Activated T-cell treated with anti-CD3 and anti-CD28 coated beads for 24 hours (primary cell): ENCODE data around the gene PCBP1.
A peak's percentile ranks its signal among the peaks of the same experiment; 100 is the strongest.
"Not testable (repeated sequence)": the region's sequence is repeated elsewhere in the genome, so short reads cannot be mapped to it uniquely, and the experiment has no call there.

ENCODE experiments used
- DNase-seq: peaks from one replicate; pipeline ENCODE4 v3.0.0-alpha.2; 2020; ENCODE audit warnings: low read depth

The PCBP1 gene

DNA sequence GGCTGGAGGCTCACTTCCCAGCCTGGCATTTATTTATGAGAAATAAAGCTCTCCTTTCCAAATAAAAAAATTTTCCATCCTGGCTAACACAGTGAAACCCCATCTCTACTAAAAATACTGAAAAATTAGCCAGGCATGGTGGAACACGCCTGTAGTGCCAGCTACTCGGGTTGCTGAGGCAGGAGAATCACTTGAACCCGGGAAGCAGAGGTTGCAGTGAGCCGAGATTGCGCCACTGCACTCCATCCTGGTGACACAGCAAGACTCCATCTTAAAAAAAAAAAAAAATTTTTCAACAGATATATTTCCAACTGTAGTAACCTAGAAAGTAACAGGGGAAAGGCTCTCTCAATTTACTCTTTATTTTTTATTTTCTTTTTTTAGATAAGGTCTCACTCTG, 6.1 kb upstream of the PCBP1 start:
- DNase-seq: no peak

DNA sequence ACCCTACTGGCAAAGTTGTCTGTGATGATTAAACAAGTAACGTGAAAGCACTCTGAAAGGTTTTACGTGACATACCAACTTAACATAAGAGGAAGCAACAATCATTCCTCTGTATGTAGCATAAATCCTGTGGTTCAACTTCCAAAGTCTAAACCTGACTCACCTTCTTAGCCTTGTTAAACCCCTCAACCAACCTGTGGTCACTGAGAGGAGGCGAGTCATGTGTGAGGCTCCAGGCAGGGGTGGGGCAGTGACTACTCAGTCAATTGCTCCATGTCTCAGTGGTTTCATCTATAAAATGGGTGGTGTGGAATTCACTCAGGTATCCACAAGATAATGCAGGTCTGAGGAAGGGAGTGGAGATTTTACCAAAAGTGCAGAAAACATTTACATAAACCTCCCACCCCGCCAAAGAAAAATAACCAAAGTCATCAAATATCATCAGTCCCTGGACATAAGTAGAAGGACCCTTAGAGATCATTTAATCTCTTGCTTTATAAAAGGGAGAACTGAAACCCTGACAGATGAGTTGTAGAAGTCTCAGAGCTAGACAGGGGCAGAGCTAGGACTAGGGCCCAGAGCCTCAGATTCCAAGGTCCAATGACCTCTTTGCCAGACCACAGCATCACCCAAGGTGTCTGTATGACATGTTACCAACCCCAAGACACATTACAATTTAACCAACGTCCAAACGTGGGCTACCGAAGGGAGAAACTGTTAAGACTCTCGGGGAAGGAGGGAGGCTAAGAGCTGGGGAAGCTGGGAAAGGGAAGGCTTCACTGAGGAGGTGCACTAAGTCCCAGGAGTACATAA, 3.7 kb upstream of the PCBP1 start:
- peak; percentile 55 for DNase-seq

DNA sequence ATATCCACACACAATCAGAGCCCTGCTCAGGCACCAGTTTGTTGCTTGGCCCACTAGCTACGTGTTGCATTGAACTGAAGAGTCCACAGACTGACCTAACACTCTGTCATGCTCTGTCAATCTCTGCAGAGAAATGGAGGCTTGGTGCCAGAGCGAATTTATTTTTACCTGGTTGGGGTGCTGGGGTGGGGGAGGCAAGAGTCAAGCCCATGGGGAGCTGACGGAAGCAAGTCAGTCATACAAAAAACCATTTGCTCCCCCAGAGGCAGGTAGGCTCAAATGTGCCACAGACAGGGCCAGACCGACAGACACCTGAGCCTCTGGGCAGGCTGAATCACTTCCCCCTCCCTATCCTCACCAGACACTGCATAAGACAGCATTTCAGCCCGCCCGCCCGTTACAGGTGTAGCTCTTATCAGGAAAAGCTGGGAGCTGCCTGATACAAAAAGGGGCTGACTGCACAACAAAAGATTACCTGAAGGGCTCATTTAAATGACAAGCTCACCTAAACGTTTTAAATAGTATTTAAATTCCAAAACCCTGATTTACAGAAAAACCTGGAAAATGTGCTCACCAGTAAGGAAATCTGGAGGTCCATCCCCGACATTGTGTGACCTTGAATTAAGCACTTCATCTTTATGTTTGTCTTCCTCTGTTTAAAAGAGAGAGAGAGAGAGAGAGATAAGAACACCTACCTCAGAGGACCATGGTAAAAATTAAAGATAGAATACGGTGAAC, 2.1 kb upstream of the PCBP1 start:
- DNase-seq: peak; percentile 45

DNA sequence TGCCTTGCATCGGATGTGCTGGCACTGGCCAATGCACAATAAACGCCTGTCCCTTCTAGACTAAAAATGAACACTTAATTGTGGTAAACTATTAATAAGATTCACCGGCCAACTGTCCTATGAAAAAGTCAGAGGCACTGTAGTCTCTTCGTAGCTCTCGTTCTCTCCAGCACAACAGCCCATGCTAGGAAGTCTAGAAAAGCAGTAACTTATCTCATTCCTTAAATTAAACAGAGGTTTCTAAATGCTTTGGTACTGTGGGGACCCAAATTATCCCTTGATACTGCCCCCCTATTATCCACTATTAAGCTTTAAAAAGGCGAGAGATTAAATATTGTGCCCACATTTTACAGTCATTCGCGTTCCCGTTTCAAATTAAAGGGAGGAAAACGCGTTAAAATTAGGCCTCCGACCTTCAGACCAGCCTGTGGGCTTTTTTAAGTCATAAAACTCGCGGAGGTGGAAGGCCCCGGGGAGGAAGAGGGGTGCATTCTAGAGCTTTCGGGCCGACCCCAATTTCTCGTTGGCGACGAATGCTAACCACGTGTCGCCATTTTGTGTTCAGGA, 1.5 kb upstream of the PCBP1 start:
- no peak for DNase-seq

DNA sequence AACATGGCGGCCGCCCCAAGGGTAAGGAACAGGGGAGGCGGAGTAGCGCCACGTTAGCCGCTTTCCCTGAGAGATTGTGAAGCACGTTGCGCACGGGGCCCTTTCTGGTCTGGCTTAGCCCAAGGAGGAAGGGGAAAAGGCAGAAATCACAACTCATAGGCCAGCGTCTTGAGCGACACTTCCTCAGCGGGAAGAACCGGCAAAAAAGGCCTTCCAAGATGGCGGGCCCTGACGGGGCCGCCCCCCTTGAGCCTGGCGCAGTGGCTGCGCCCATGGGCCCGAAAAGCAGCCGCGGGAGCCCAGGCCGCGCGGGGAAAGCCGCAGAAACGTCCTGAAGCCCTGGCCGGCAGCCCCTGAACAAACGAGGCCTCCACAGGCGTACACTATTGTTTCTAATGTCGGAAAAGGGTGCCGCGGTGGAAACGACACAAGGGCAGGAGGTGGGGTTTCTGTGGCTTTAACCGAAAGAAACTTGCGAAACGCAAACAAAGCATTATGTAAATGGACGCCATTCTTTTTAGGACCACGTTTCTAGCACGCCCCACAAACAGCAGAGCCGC, 919 bp upstream of the PCBP1 start:
- peak; percentile 67 for DNase-seq

DNA sequence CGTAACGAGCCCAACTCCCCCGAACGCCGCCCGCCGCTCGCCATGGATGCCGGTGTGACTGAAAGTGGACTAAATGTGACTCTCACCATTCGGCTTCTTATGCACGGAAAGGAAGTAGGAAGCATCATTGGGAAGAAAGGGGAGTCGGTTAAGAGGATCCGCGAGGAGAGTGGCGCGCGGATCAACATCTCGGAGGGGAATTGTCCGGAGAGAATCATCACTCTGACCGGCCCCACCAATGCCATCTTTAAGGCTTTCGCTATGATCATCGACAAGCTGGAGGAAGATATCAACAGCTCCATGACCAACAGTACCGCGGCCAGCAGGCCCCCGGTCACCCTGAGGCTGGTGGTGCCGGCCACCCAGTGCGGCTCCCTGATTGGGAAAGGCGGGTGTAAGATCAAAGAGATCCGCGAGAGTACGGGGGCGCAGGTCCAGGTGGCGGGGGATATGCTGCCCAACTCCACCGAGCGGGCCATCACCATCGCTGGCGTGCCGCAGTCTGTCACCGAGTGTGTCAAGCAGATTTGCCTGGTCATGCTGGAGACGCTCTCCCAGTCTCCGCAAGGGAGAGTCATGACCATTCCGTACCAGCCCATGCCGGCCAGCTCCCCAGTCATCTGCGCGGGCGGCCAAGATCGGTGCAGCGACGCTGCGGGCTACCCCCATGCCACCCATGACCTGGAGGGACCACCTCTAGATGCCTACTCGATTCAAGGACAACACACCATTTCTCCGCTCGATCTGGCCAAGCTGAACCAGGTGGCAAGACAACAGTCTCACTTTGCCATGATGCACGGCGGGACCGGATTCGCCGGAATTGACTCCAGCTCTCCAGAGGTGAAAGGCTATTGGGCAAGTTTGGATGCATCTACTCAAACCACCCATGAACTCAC, 673 bp downstream of the PCBP1 start:
- peak; percentile 48 for DNase-seq

DNA sequence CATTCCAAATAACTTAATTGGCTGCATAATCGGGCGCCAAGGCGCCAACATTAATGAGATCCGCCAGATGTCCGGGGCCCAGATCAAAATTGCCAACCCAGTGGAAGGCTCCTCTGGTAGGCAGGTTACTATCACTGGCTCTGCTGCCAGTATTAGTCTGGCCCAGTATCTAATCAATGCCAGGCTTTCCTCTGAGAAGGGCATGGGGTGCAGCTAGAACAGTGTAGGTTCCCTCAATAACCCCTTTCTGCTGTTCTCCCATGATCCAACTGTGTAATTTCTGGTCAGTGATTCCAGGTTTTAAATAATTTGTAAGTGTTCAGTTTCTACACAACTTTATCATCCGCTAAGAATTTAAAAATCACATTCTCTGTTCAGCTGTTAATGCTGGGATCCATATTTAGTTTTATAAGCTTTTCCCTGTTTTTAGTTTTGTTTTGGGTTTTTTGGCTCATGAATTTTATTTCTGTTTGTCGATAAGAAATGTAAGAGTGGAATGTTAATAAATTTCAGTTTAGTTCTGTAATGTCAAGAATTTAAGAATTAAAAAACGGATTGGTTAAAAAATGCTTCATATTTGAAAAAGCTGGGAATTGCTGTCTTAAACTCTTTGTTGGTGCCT, 1.4 kb downstream of the PCBP1 start:
- DNase-seq: no peak

DNA sequence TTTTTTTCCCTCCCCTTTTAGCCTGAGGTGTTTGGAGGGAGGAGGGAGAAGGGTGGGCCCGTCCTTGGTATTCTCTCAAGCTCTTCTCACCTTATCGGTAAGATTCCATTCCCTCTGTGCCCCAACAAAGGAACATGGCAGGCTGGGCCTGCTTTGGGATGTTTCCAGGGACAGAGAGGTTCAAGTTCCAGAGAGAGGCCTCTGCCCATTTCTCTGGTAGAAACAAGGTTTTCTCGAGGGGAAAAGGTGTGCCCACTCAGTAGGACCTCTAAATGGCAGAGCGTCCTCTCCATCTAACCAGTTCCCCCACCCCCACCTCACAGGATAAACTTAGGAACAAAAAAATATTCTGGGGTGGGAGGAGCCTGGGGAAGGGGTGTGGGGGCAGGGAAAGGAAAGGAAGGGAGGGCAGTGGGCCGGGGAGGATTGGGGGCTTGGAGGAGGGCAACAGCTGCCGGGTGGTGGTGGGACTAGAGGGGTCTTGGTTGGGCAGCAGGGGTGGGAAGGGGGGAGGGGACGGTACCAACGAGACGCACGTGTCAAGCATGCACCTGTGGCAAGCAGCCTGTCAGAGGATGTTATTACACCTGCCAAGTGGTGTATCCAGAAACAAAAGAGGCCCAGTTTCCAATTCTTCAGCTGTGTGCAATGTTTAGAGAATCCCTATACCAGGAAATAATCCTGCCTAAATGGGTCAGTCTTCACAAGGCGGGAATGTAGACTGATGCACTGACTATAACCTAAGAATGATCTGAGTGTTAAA, 2.1 kb downstream of the PCBP1 start:
- DNase-seq: peak; percentile 44

DNA sequence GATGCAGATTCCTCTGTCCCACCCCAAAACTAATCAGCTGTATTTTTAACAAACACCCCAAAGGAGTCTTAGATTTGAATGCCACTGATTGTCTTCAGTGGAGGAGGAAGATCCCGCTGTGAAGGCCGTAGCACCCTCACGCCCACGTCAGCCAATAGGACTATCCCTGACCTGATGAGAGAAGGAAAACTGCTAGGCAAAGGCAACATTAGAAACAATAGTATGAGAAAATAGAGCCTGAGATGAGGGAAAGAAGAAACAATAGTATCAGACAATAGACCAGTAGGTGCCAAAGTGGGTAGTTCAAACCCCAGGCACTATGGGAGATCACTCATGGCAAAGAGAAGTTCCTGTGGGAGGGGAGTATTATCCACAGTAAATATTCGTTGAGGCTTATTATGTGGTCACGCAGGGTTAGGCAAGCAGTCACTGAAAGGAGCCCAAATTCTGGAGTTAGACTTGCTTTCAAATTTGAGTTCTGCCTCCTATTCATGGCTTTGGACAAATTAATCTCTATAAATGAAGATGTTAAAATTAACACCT, 2.8 kb downstream of the PCBP1 start:
- no peak for DNase-seq

DNA sequence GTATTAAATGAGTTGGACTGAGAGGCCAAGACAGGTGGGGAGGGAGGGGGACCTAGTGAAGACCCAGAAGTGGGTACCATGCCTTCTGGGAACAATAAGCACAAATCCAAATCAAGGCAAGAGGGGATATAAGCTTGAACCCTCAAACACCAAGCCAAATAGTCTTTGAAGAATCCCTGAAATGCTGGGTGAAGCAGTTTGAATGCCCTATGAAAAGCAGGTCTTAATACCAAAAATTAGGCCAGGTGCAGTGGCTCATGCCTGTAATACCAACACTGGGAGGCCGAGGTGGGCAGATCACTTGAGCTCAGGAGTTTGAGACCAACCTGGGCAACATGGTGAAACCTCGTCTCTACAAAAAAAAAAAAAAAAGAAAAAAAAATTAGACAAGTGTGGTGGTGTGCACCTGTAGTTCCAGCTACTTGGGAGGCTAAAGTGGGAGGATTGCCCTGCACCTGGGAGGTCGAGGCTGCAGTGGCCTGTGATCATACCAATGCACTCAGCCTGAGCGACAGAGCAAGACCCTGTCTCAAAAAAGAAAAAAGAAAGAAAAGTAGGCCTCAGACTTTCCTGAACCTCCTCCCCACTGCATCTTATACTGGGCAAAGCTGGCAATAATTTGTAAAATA, 3.5 kb downstream of the PCBP1 start:
- DNase-seq: no peak

DNA sequence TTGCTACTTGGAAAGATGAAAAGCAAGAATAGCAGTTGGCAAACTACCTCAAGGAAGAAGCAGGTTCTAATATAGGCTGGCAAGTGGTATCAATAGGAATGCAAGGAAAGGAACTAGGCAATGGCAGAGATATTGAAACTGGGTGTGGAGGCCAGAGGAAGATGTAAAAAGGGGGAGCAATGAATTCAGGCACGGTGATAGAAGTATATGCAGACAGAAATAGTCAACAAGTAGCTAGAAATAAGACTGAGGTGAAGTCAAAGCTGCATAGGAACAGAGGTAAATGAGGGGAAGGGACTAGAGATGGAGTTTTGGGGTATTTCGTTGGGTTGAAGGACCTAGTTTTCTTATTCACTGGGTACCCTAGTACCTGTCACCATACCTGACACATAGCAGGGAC, 4.1 kb downstream of the PCBP1 start:
- DNase-seq: no peak

DNA sequence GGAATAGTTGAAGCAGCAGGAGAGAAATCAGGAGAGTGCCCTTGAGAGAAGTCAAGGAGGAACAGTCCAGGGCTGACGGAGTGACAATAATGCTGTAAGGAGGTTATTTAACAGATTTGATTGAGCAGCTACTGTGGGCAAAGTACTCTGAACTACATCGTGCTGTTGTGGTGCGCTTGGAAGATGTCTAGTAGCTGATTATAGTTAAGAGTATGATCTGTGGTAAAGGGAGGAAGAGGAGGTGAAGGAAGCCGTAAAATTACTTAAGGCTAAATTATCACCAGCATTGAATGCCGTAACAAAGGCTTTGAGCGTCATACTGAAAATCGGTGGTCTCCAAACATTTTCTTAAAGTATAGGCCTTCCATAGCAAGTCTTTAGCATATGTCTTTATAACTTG, 4.5 kb downstream of the PCBP1 start:
- no peak for DNase-seq

DNA sequence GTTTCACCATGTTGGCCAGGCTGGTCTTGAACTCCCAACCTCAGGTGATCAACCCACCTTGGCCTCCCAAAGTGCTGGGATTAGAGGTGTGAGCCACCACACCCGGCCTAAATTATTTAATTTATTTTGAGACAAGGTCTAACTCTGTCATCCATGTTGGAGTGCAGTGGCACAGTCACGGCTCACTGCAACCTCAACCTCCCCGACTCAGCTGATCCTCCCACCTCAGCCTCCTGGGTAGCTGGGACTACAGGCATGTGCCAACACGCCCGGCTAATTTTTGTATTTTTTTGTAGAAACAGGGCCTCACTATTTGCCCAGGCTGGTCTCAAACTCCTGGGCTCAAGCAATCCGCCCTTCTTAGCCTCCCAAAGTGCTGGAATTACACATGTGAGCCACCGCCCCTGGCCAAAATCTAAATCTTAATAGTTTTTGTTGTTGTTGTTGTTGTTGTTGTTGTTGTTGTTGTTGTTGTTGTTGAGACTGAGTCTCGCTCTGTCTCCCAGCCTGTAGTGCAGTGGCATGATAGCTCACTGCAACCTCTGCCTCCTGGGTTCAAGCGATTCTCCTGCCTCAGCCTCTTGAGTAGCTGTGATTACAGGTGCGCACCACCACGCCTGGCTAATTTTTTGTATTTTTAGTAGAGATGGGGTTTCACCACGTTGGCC, 5.4 kb downstream of the PCBP1 start:
- not testable (repeated sequence) for DNase-seq

DNA sequence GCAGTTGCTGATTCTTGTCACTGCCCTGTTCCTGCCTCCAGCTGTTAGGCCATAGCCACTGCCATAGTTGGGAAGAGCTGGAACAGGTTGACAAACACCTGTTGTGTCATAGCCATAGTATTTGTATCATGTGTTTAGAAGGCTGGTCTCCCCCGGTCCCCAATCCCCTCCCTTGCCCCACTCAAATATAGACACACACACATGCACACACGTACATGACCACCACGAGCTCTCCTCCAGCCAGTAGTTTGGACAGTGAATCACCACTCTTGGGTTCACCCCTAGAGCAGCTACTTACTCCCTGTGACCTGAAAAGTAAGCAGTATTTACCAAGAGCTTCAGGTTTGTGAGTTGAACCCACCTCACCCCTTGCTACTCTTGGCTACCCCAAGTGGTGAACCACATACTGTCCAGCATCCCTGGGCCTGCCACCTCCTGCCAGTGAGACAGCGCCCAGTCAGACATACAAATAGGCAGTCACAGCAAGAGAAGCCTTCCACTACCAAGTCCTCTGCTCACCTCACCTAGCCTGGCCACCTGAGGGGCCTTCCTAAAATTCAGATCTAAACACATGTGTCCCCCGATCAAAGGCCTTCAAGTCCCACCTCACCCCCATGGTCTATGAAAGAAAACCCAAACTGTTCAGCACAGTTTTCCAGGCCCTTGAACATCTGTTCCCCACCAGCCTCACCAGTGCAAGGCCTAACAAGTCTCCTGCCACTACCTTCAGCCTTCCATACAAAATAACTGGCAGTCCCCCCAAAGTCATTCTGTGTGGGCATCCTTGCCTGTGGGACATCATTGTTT, 7.1 kb downstream of the PCBP1 start:
- DNase-seq: no peak

DNA sequence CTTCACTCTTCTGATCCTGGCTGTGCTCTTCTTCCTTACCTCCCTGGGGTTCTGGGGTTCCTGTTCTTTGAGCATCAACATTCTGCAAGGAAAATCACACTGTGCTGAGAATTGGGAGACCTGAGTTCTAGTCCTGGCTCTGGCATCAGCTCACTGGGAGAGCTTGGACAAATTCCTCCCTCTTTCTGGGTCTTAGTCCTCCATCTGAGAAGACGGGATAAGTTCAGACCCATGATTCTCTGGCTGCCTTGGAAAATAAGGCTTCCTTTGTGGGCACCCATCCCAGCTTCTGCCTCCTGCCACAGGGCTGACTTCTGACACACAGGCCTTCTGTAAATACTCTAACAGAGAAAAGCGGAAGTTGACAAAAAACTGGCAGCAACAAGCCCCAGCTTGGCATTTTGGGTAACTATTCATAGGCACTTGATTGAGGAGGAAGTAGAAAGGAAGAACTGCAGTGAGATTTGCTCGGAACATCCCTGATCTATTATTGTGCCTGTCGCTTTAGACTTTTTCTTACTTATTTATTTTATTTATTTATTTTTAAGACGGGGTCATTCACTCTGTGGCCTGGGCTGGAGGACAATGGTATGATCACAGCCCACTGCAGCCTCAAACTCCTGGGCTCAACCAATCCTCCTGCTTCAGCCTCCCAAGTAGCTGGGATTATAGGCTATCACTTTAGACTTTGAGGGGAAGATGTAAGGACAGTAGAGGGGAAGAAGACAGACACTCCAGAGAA, 7.9 kb downstream of the PCBP1 start:
- DNase-seq: peak; percentile 43

DNA sequence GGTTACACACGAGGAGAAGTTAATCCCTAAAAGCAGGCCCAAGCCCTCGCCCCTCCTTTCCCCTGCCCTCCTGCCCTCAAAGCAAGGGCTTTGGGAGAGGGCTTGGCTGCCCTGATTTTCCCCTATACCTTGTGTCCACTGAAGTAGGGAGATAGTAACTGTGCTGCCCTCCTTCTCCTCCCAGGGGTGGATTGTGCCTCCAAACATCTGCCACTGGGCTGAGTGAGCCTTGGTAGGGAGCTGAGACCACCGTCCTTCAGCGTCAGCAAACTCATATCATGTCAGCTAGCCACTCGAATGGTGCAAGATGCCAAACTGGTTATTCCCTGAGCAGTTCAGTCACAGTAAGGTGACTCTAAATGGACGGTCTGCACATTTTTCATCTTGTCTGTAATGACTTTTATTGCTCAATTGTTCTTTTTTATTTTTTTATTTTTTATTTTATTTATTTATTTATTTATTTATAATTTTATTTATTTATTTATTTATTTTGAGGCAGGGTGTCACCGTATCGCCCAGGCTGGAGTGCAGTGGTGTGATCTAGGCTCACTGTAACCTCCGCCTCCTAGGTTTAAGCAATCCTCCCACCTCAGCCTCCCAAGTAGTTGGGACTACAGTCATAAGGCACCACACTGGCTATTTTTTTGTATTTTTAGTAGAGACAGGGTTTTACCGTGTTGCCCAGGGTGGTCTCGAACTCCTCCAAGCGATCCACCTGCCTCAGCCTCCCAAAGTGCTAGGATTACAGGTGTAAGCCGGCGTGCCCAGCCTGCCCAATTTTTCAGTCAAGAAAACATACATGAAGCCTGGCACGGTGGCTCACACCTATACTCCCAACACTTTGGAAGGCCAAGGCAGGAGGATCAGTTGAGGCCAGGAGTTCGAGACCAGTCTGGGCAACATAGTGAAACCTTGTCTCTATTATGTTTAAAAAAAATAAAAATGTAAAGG, 8.7 kb downstream of the PCBP1 start:
- no peak for DNase-seq

DNA sequence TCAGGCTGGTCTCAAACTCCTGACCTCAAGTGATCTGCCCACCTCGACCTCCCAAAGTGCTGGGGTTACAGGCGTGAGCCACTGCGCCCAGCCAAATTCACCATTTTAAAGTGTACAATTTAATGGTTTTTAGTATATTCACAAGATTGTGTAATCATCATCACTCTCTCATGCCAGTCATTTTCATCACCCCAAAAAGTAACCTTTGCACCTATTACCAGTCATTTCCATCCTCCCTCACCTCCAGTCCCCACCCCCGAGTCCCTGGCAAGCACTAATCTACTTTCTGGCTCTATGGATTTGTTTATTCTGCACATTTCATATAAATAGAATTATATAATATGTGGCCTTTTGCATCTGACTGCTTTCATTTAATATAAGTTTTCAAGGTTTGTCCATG, 10.8 kb downstream of the PCBP1 start:
- no peak for DNase-seq
